ENCODE results near the gene HEXB. TPM values are rescaled to one million over a fixed set of nuclear protein-coding genes. Genes with fewer than 3 reads are reported as not detected.

HEXB gene
- total RNA-seq, 1 experiment from 2014 or later: 248 TPM

DNA sequence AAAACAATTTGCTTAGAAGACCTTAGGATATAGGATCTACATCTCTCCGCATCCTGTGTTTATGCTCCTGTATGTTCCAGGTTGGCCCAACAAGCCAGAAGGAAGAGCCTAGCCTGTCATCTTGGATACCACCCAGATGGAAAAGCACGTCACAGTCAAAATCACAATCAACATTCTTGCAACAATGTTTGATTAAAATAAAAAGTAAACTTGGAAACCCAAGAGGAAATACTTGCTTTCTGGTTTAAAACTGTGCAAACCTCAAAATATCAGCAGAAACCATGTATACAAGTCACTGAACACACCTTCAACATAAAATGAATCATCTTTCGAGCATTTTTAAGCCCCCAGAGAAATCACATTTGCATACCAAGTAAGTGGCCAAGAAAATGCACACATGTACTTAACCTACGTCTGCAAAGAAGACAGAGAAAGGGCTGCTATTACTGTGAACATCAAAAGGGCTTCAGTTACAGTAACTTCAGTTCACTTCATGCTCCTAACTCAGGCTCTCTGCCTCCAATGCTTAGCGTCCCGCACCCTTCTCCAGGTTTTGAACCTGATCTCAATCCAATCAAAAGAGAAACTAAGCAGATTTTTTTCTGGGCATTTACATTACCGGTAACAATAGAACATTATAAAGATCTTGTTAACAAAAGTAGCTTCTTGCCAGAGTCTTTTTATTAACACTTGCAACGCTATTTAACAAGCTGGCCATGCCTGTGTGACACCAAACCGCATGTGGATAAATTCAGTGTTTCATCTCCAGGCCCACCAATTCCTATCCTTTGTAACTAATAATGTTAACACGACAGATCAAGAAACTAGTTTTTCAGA lies 45.8 kb upstream of the HEXB start:
- ChIA-PET POLR2A (interaction anchor here (0.7 kb wide), 1 partner anchor 133 kb away, joined by 3 read pairs; no protein-coding TSS in a partner anchor), CTCF (no interaction called here)
- DNase-seq (ENCODE audit: low read depth, low spot score) (peak; percentile 35), ATAC-seq (no peak)
- in situ Hi-C loops (cut with HindIII; ENCODE audit: low pct_unique_long_range_greater_than_20kb, low sequenced_read_pairs): no loop called here
- intact Hi-C loops (cut with micrococcal nuclease; ENCODE audit: unreplicated experiment): no loop called here
- TF ChIP-seq TCF7L2 (IDR thresholded peaks at IDR 0.05; ENCODE audit: low read depth, low read length) (0 out of 2 replicates have a peak, but pooled peaks have one; percentile 16), SIN3A (IDR thresholded peaks at IDR 0.05; ENCODE audit: borderline replicate concordance, insufficient read depth, low read depth, low read length) (0 out of 2 replicates have a peak, but pooled peaks have one; percentile 72), POLR2AphosphoS5 (IDR thresholded peaks at IDR 0.05; ENCODE audit: low read depth, low read length) (no peak), REST (IDR thresholded peaks at IDR 0.05; ENCODE audit: insufficient read depth in 1 of 2, low read depth in 2 of 2, low read length in 1 of 2) (no peak)
- H3K27me3 ChIP-seq (ENCODE audit: control insufficient read depth, insufficient read depth, low read length): no peaks in the 10 kb centered on the region
- H3K4me1 ChIP-seq (ENCODE audit: control insufficient read depth, insufficient read depth, low read length): peaks cover 32% of the 10 kb centered on the region
- H3K4me3 ChIP-seq (ENCODE audit: low read depth in 2 of 2, low read length in 2 of 2): peak overlapping the region; percentile 79 to 88
- H3K9me3 ChIP-seq (ENCODE audit: control insufficient read depth, insufficient read depth, low read depth, low read length): no peaks in the 10 kb centered on the region
- H3K36me3 ChIP-seq (ENCODE audit: control insufficient read depth, insufficient read depth, low read length): peaks cover 7% of the 10 kb centered on the region
- no TSS peak for BruUV-seq (replicated peaks)
- H3K27ac ChIP-seq (ENCODE audit: low read length): peak overlapping the region; percentile 78

DNA sequence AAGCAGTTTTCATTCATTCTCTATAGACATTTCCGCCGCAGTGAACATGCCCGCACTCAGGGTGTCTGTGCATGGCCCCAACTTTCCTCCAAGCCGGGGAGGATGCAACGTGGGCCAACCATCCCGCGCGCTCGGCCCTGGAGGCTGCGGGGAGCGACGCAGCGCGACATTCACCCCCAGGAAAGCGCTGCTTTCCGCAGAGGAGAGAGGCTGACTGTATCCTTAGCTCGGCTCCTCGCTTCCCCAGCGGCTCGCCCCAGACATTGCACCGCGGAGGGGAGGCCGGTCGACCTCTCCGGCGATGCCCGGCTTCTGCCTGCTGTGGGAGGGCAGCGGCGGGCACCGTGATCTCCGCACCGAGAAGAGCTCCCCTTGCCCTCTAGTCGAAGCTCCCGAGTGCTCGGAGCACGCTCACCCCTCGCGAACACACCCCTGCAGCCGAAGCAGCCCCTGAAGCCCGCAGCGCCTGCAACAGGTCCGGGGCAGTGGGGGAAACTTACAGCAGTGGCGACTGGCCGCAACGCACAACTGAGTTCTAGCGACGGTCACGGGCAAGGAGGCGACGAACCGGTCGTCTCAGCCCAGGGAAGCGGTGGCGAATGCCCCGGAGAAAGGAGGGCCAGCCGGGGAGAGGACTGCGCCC lies 45.1 kb upstream of the HEXB start:
- Histone ChIP-seq H3K4me3 (ENCODE audit: low read depth in 2 of 2, low read length in 2 of 2) (peak overlapping the region; percentile 79 to 88), H3K9me3 (ENCODE audit: control insufficient read depth, insufficient read depth, low read depth, low read length) (no peaks in the 10 kb centered on the region), H3K27me3 (ENCODE audit: control insufficient read depth, insufficient read depth, low read length) (no peaks in the 10 kb centered on the region), H3K27ac (ENCODE audit: low read length) (peak overlapping the region; percentile 78), H3K36me3 (ENCODE audit: control insufficient read depth, insufficient read depth, low read length) (peaks cover 4% of the 10 kb centered on the region; the same call in 1 of the 2 replicates), H3K4me1 (ENCODE audit: control insufficient read depth, insufficient read depth, low read length) (peaks cover 26% of the 10 kb centered on the region)
- DNase-seq (ENCODE audit: low read depth, low spot score) (no peak), ATAC-seq (peak; percentile 17)
- intact Hi-C loops (cut with micrococcal nuclease; ENCODE audit: unreplicated experiment): loop anchor here (2.0 to 10.0 kb wide), 4 partner anchors 245 to 1045 kb away; no protein-coding TSS in a partner anchor
- POLR2A ChIA-PET: no interaction called here
- TF ChIP-seq POLR2AphosphoS5 (IDR thresholded peaks at IDR 0.05; ENCODE audit: low read depth, low read length) (no peak), SIN3A (IDR thresholded peaks at IDR 0.05; ENCODE audit: borderline replicate concordance, insufficient read depth, low read depth, low read length) (0 out of 2 replicates have a peak, but pooled peaks have one; percentile 16)
- BruUV-seq (replicated peaks): no TSS peak
- in situ Hi-C loops (cut with HindIII; ENCODE audit: low pct_unique_long_range_greater_than_20kb, low sequenced_read_pairs): no loop called here
- CTCF ChIA-PET: no interaction called here

DNA sequence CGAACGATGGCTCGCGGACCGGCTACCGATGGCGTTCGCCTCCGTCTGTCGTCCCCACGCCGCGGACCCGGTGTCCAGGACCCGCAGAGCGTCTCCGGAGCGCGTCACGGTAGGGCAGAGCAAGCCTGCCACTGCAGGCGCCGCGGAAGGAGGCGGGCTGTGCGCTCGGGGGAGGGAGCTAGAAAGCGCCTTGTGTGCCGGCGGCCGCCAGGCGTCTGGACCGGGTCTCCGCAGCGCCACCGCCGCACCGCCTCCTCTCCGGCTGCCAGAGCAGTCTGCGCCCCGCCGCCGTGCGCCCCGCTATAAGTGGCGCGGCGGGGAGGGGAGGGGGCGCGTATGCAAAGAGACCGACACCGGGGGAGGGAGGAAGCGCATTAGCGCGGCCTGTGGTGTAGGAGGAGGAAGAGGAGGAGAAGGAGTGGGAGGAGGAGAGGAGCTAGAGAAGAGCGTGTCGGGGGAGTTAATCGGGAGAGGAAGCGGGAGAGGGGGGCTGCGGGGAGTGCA lies 44.5 kb upstream of the HEXB start, which contains the start of gene ENC1:
ENC1 (minus strand) TSS at position 279 of the 504 bp plus-strand sequence. CDS start 4,243 bp downstream, outside the sequence.
- intact Hi-C loops (cut with micrococcal nuclease; ENCODE audit: unreplicated experiment): loop anchor here (2.0 to 10.0 kb wide), 4 partner anchors 246 to 1046 kb away; no protein-coding TSS in a partner anchor
- H3K27ac ChIP-seq (ENCODE audit: low read length): peak within 1 kb of the TSS; percentile 78
- ATAC-seq (peak; percentile 85), DNase-seq (ENCODE audit: low read depth, low spot score) (peak; percentile 43)
- ChIA-PET CTCF (interaction anchor here (0.6 to 1.1 kb wide), 2 partner anchors 428 to 1121 kb away, joined by 3 read pairs; no protein-coding TSS in a partner anchor), POLR2A (interaction anchor here (0.6 kb wide), 1 partner anchor 1024 kb away, joined by 3 read pairs; no protein-coding TSS in a partner anchor)
- in situ Hi-C loops (cut with HindIII; ENCODE audit: low pct_unique_long_range_greater_than_20kb, low sequenced_read_pairs): no loop called here
- peaks cover 4% of the 10 kb centered on the region; the same call in 1 of the 2 replicates for H3K36me3 ChIP-seq (ENCODE audit: control insufficient read depth, insufficient read depth, low read length)
- no TSS peak for BruUV-seq (replicated peaks)
- TF ChIP-seq, protein P1, sequence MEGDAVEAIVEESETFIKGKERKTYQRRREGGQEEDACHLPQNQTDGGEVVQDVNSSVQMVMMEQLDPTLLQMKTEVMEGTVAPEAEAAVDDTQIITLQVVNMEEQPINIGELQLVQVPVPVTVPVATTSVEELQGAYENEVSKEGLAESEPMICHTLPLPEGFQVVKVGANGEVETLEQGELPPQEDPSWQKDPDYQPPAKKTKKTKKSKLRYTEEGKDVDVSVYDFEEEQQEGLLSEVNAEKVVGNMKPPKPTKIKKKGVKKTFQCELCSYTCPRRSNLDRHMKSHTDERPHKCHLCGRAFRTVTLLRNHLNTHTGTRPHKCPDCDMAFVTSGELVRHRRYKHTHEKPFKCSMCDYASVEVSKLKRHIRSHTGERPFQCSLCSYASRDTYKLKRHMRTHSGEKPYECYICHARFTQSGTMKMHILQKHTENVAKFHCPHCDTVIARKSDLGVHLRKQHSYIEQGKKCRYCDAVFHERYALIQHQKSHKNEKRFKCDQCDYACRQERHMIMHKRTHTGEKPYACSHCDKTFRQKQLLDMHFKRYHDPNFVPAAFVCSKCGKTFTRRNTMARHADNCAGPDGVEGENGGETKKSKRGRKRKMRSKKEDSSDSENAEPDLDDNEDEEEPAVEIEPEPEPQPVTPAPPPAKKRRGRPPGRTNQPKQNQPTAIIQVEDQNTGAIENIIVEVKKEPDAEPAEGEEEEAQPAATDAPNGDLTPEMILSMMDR (IDR thresholded peaks at IDR 0.05): peak; percentile 70
- TF ChIP-seq REST (IDR thresholded peaks at IDR 0.05; ENCODE audit: insufficient read depth in 1 of 2, low read depth in 2 of 2, low read length in 1 of 2) (0 out of 4 replicates have a peak, but pooled peaks of 1 of the 2 experiments have one; percentile 39), POLR2AphosphoS5 (IDR thresholded peaks at IDR 0.05; ENCODE audit: low read depth, low read length) (peak; percentile 84), TCF7L2 (IDR thresholded peaks at IDR 0.05; ENCODE audit: low read depth, low read length) (peak; percentile 47; the same call in 1 of the 2 replicates), SIN3A (IDR thresholded peaks at IDR 0.05; ENCODE audit: borderline replicate concordance, insufficient read depth, low read depth, low read length) (0 out of 2 replicates have a peak, but pooled peaks have one; percentile 51)
- no peaks in the 10 kb centered on the region for H3K27me3 ChIP-seq (ENCODE audit: control insufficient read depth, insufficient read depth, low read length)
- peak within 1 kb of the TSS; percentile 79 to 88 for H3K4me3 ChIP-seq (ENCODE audit: low read depth in 2 of 2, low read length in 2 of 2)
- peaks cover 26% of the 10 kb centered on the region for H3K4me1 ChIP-seq (ENCODE audit: control insufficient read depth, insufficient read depth, low read length)
- no peaks in the 10 kb centered on the region for H3K9me3 ChIP-seq (ENCODE audit: control insufficient read depth, insufficient read depth, low read depth, low read length)

Data from Panc1 (cell line).